H1 (cell line): Measurements from ENCODE around the gene AQP2. TPM values are rescaled to one million over a fixed set of nuclear protein-coding genes. Genes with fewer than 3 reads are reported as not detected.

Experiments used
- CTCF ChIA-PET: fragments of 300-600 bp; sonication (Branson Sonifier 250); formaldehyde crosslinking; loops from one replicate; lab custom pipeline; 2021; ENCODE audit not compliant: partially characterized antibody; lab: Charles Lee
- POLR2A ChIA-PET: fragments of 300-600 bp; sonication (Branson Sonifier 250); formaldehyde crosslinking; loops from one replicate; lab custom pipeline; 2021; ENCODE audit warnings: inconsistent platforms; ENCODE audit not compliant: partially characterized antibody; lab: Charles Lee
- DNase-seq, 2 experiments: peaks; one replicate each; pipeline versions ENCODE4 v3.0.0 to v3.0.0-alpha.2; 2010 to 2022; ENCODE audit warnings: low spot score in 2 of 2, low read depth in 1 of 2, mixed read lengths in 1 of 2
- FAIRE-seq: peaks from 2 replicates; lab custom pipeline; 2011; peaks lifted over from hg19 to GRCh38; lab: Jason Lieb, UNC
- H2AFZ ChIP-seq: 2 replicates; pipeline ENCODE4 v1.8.1; 2012; ENCODE audit warnings: low read length, inconsistent platforms
- H2AK5ac ChIP-seq: 2 replicates; pipeline ENCODE4 v1.6.1; 2013; ENCODE audit warnings: low read depth, low read length
- H2BK120ac ChIP-seq: replicated peaks from 2 replicates; pipeline ENCODE3; 2013; ENCODE audit warnings: low read depth, low read length, inconsistent platforms
- H2BK12ac ChIP-seq: 2 replicates; pipeline ENCODE4 v1.6.1; 2013; ENCODE audit warnings: low read depth, low read length
- H2BK15ac ChIP-seq: 2 replicates; pipeline ENCODE4 v1.6.1; 2013; ENCODE audit warnings: low read length
- H2BK20ac ChIP-seq: 2 replicates; pipeline ENCODE4 v1.6.1; 2013; ENCODE audit warnings: low read length
- H2BK5ac ChIP-seq: 2 replicates; pipeline ENCODE4 v1.6.1; 2013; ENCODE audit warnings: low read depth, low read length
- H3K14ac ChIP-seq: 2 replicates; pipeline ENCODE4 v1.6.1; 2013; ENCODE audit warnings: inconsistent platforms; ENCODE audit not compliant: insufficient read length
- H3K18ac ChIP-seq: 2 replicates; pipeline ENCODE4 v1.6.1; 2013; ENCODE audit warnings: low read length; ENCODE audit errors: extremely low read depth
- H3K23ac ChIP-seq: 2 replicates; pipeline ENCODE4 v1.6.1; 2013; ENCODE audit warnings: inconsistent platforms; ENCODE audit not compliant: insufficient read length
- H3K23me2 ChIP-seq: 2 replicates; pipeline ENCODE4 v1.6.1; 2013; ENCODE audit warnings: low read depth, low read length
- H3K27ac ChIP-seq: 2 replicates; pipeline ENCODE4 v1.6.1; 2011; ENCODE audit warnings: low read depth, low read length, inconsistent platforms
- H3K27me3 ChIP-seq, 4 experiments: replicated peaks in 1 of 4; 1 replicate in 1 of 4; 2 replicates in 3 of 4; pipeline versions ENCODE4 v1.6.1 to v1.8.1; 2011 to 2013; ENCODE audit warnings: low read length in 3 of 4, mild to moderate bottlenecking in 3 of 4, inconsistent platforms in 2 of 4, mixed read lengths in 2 of 4, moderate library complexity in 1 of 4; ENCODE audit not compliant: control insufficient read depth in 3 of 4, insufficient read depth in 3 of 4; ENCODE audit errors: extremely low read depth in 1 of 4
- H3K36me3 ChIP-seq, 4 experiments: 2 replicates each; pipeline versions ENCODE4 v1.6.1 to v1.8.1; 2011 to 2013; ENCODE audit warnings: mild to moderate bottlenecking in 4 of 4, low read length in 3 of 4, moderate library complexity in 2 of 4, control low read depth in 1 of 4, inconsistent platforms in 1 of 4; ENCODE audit not compliant: insufficient read depth in 4 of 4, control insufficient read depth in 2 of 4
- H3K4ac ChIP-seq: replicated peaks from 2 replicates; pipeline ENCODE3; 2013; ENCODE audit warnings: low read length, low read depth, mixed read lengths, inconsistent platforms; ENCODE audit not compliant: insufficient read length
- H3K4me1 ChIP-seq, 4 experiments: replicated peaks in 1 of 4; 1 replicate in 1 of 4; 2 replicates in 3 of 4; pipeline versions ENCODE4 v1.6.1 to v1.8.1; 2011 to 2013; ENCODE audit warnings: low read length in 3 of 4, inconsistent platforms in 2 of 4, mixed read lengths in 1 of 4; ENCODE audit not compliant: insufficient read depth in 4 of 4, control insufficient read depth in 3 of 4
- H3K4me2 ChIP-seq, 2 experiments: 2 replicates each; pipeline versions ENCODE4 v1.6.1 to v1.8.1; 2011 to 2013; ENCODE audit warnings: low read depth in 2 of 2, low read length in 2 of 2, control low read depth in 1 of 2, inconsistent platforms in 1 of 2, mild to moderate bottlenecking in 1 of 2; ENCODE audit not compliant: insufficient read depth in 1 of 2
- H3K4me3 ChIP-seq, 4 experiments: fragments of 200-600, 300-600 bp in 1 of 4; sonication (generic), shearing (Covaris generic), sonication (Bioruptor Twin) in 1 of 4; 2 replicates each; pipeline versions ENCODE4 v1.5.1 to v1.8.1; 2011 to 2016; ENCODE audit warnings: low read length in 4 of 4, low read depth in 3 of 4, control low read depth in 2 of 4, inconsistent platforms in 2 of 4, mild to moderate bottlenecking in 2 of 4, mixed read lengths in 1 of 4, moderate library complexity in 1 of 4; ENCODE audit not compliant: insufficient read depth in 2 of 4; ENCODE audit errors: extremely low read depth in 1 of 4
- H3K56ac ChIP-seq: replicated peaks from 2 replicates; pipeline ENCODE3; 2013; ENCODE audit warnings: low read depth, mild to moderate bottlenecking, mixed read lengths, low read length, inconsistent platforms; ENCODE audit not compliant: insufficient read length
- H3K79me1 ChIP-seq: 2 replicates; pipeline ENCODE4 v1.6.1; 2013; ENCODE audit warnings: low read depth, low read length, control low read depth
- H3K79me2 ChIP-seq, 2 experiments: 2 replicates each; pipeline versions ENCODE4 v1.6.1 to v1.8.1; 2012 to 2013; ENCODE audit warnings: low read length in 2 of 2, mild to moderate bottlenecking in 2 of 2, inconsistent platforms in 1 of 2; ENCODE audit not compliant: insufficient read depth in 2 of 2, control insufficient read depth in 1 of 2
- H3K9ac ChIP-seq, 4 experiments: replicated peaks in 1 of 4; 1 replicate in 1 of 4; 2 replicates in 3 of 4; pipeline versions ENCODE4 v1.6.1 to v1.8.1; 2011 to 2013; ENCODE audit warnings: low read depth in 3 of 4, low read length in 3 of 4, control low read depth in 2 of 4, mild to moderate bottlenecking in 2 of 4, moderate library complexity in 2 of 4, inconsistent platforms in 1 of 4; ENCODE audit errors: extremely low read depth in 1 of 4
- H3K9me3 ChIP-seq, 2 experiments: 2 replicates each; pipeline versions ENCODE4 v1.6.1 to v1.8.1; 2012 to 2013; ENCODE audit warnings: mild to moderate bottlenecking in 2 of 2, moderate library complexity in 2 of 2, control low read depth in 1 of 2, inconsistent platforms in 1 of 2, low read depth in 1 of 2, low read length in 1 of 2, mixed read lengths in 1 of 2; ENCODE audit not compliant: insufficient read depth in 2 of 2
- H4K20me1 ChIP-seq, 2 experiments: replicated peaks in 1 of 2; 2 replicates each; pipeline versions ENCODE3 to v1.8.1; 2011 to 2013; ENCODE audit warnings: inconsistent platforms in 2 of 2, low read length in 2 of 2, mild to moderate bottlenecking in 1 of 2; ENCODE audit not compliant: insufficient read depth in 2 of 2, control insufficient read depth in 1 of 2
- H4K5ac ChIP-seq: 2 replicates; pipeline ENCODE4 v1.6.1; 2013; ENCODE audit warnings: low read length, low read depth, mixed read lengths, inconsistent platforms; ENCODE audit not compliant: insufficient read length
- H4K8ac ChIP-seq: 2 replicates; pipeline ENCODE4 v1.8.0; 2013; ENCODE audit warnings: mild to moderate bottlenecking, moderate library complexity, low read length, inconsistent platforms; ENCODE audit not compliant: insufficient read depth; ENCODE audit errors: extremely low read depth
- H4K91ac ChIP-seq: replicated peaks from 2 replicates; pipeline ENCODE3; 2013; ENCODE audit warnings: low read length, mixed read lengths, inconsistent platforms; ENCODE audit not compliant: insufficient read length
- CTBP2 ChIP-seq: IDR thresholded peaks from 2 replicates; pipeline ENCODE4 v1.7.0; 2011; ENCODE audit warnings: borderline replicate concordance, mild to moderate bottlenecking, moderate library complexity, mixed read lengths, low read length; ENCODE audit not compliant: insufficient read depth, insufficient read length
- POLR2AphosphoS5 ChIP-seq: IDR thresholded peaks from 2 replicates; pipeline ENCODE4 v1.6.1; 2011; ENCODE audit warnings: low read depth, low read length
- WGBS, 2 experiments: shearing (Covaris generic) in 1 of 2; methylation state at CpG; one replicate each; pipeline versions ENCODE4 v1.1.6 to v1.1.7; 2013 to 2015; ENCODE audit warnings: low lambda C conversion rate in 2 of 2, mixed read lengths in 2 of 2, inconsistent platforms in 1 of 2, low coverage in 1 of 2, missing lambda C conversion rate in 1 of 2; ENCODE audit not compliant: insufficient replicate concordance in 2 of 2, insufficient coverage in 1 of 2, insufficient read length in 1 of 2; ENCODE audit errors: extremely low coverage in 1 of 2, missing lambda C conversion rate in 1 of 2; 5-methylcytosine and 5-hydroxymethylcytosine counted together
- polyA plus RNA-seq, 7 experiments: library from polyadenylated mRNA; depleted of rRNA in 3 of 7; stranded (reverse) in 5 of 7; unstranded in 2 of 7; fragments of >200 nt in 5 of 7; fragments of 200-250 nt in 2 of 7; gene quantifications; 1 replicate in 5 of 7; 2 replicates in 1 of 7; 4 replicates in 1 of 7; pipeline versions ENCODE4 v1.2.1 to v1.2.3, GENCODE V29; 2011 to 2013; ENCODE audit warnings: missing spikeins in 2 of 7, mixed read lengths in 2 of 7
- total RNA-seq: library from RNA; stranded (reverse); fragmentation: NEBNext Ultra II Directional; extraction: Animal tissue kit (Norgen Biotek cat#: 25700); gene quantifications from 2 replicates; pipeline ENCODE4 v1.2.1, GENCODE V29; 2021

AQP2 gene
- total and polyA plus RNA-seq, 2 of the 8 experiments (the other 6 are each of a cell fraction or from before 2014, with no cell fraction given), result not detected

- Histone ChIP-seq H2BK15ac (peak overlapping the region; percentile 72; the same call in 1 of the 2 replicates), H4K5ac (no peak overlapping the region), H3K79me2 (no peaks in the 10 kb centered on the region), H3K4me3 (no peak overlapping the region), H3K27me3 (peaks cover 0 to 31% (median 25%) of the 10 kb centered on the region in 4 experiments; a peak in 6 of 7 replicates), H3K36me3 (no peaks in the 10 kb centered on the region), H4K20me1 (no peaks in the 10 kb centered on the region), H3K79me1 (no peaks in the 10 kb centered on the region), H3K56ac (no peak overlapping the region), H3K27ac (no peak overlapping the region), H3K9me3 (no peaks in the 10 kb centered on the region), H3K9ac (no peak overlapping the region), H2AFZ (no peak overlapping the region), H4K8ac (no peak overlapping the region), H3K23ac (no peak overlapping the region), H2BK120ac (no peak overlapping the region), H2BK20ac (0 out of 2 replicates have a peak overlapping the region, but pooled peaks have one; percentile 48), H4K91ac (no peak overlapping the region), H3K4me1 (peaks cover 0 to 8% (median 6%) of the 10 kb centered on the region in 4 experiments; a peak in 5 of 7 replicates), H3K4me2 (peak overlapping the region in 1 of 2 experiments; percentile 47; a peak in 1 of 4 replicates), H3K23me2 (no peaks in the 10 kb centered on the region; the same call in 1 of the 2 replicates), H3K4ac (no peak overlapping the region), H2BK5ac (no peak overlapping the region; the same call in 1 of the 2 replicates), H2AK5ac (no peak overlapping the region), H3K14ac (no peak overlapping the region), H3K18ac (no peak overlapping the region), H2BK12ac (peak overlapping the region; percentile 75; the same call in 1 of the 2 replicates)
- TF ChIP-seq CTBP2, result no peak
- TF ChIP-seq POLR2AphosphoS5, result no peak
- FAIRE-seq (no peak), DNase-seq (no peak)
- CTCF ChIA-PET, result interaction anchor here (0.9 to 7.8 kb wide), 10 partner anchors 9 to 177 kb away, joined by 3 to 86 read pairs (median 6); no protein-coding TSS in a partner anchor
- WGBS, 2 experiments, result 81% methylated on average over 21 of the region's 21 CpGs; no CpG with 5 or more reads in 1 of the 2 experiments
- POLR2A ChIA-PET, result interaction anchor here (1.2 to 1.5 kb wide), 2 partner anchors 8 to 11 kb away, joined by 3 to 4 read pairs; no protein-coding TSS in a partner anchor
Observed at GRCh38 chr12:49953961-49954846, 3.7 kb downstream of the AQP2 start.
